ENCODE results near the gene CC2D2A.
"Not testable (repeated sequence)": the region's sequence is repeated elsewhere in the genome, so short reads cannot be mapped to it uniquely, and the experiment has no call there.

- TF ChIP-seq, protein P1, sequence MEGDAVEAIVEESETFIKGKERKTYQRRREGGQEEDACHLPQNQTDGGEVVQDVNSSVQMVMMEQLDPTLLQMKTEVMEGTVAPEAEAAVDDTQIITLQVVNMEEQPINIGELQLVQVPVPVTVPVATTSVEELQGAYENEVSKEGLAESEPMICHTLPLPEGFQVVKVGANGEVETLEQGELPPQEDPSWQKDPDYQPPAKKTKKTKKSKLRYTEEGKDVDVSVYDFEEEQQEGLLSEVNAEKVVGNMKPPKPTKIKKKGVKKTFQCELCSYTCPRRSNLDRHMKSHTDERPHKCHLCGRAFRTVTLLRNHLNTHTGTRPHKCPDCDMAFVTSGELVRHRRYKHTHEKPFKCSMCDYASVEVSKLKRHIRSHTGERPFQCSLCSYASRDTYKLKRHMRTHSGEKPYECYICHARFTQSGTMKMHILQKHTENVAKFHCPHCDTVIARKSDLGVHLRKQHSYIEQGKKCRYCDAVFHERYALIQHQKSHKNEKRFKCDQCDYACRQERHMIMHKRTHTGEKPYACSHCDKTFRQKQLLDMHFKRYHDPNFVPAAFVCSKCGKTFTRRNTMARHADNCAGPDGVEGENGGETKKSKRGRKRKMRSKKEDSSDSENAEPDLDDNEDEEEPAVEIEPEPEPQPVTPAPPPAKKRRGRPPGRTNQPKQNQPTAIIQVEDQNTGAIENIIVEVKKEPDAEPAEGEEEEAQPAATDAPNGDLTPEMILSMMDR (IDR thresholded peaks at IDR 0.05), result not testable (repeated sequence)
- TF ChIP-seq POLR2A (IDR thresholded peaks at IDR 0.05); EP300 (IDR thresholded peaks at IDR 0.05; ENCODE audit: low read depth); POLR2AphosphoS5 (IDR thresholded peaks at IDR 0.05): not testable (repeated sequence)
Observed at GRCh38 chr4:15617407-15617806, 147.7 kb downstream of the CC2D2A start.

Data from transverse colon (tissue), 4 donors.